Ovary (tissue), 9 donors: ENCODE results near the gene LPIN3. TPM values are rescaled to one million over a fixed set of nuclear protein-coding genes. Genes with fewer than 3 reads are reported as not detected.

Experiments
- DNase-seq, 5 donors: peaks; one replicate each; pipeline ENCODE4 v3.0.0-alpha.2; 2019 to 2020
- H3K27ac ChIP-seq, 2 donors: fragments of 200-600 bp; one replicate each; pipeline versions ENCODE4 v1.5.1 to v1.8.0; 2019 to 2022
- H3K27me3 ChIP-seq: fragments of 200-600 bp; one replicate; pipeline ENCODE4 v1.8.0; 2022
- H3K36me3 ChIP-seq: fragments of 200-600 bp; sonication (generic); one replicate; pipeline ENCODE4 v1.5.1; 2019
- H3K4me1 ChIP-seq: one replicate; pipeline ENCODE4 v1.8.1; 2013; ENCODE audit warnings: mild to moderate bottlenecking, moderate library complexity; ENCODE audit not compliant: insufficient read depth
- H3K4me3 ChIP-seq: fragments of 200-600 bp; sonication (generic); one replicate; pipeline ENCODE4 v1.5.1; 2017
- H3K9me3 ChIP-seq, 2 donors: fragments of 200-600 bp in 1 of 2; sonication (generic) in 1 of 2; one replicate each; pipeline versions ENCODE4 v1.5.1 to v1.8.1; 2013 to 2019; ENCODE audit warnings: mild to moderate bottlenecking in 1 of 2, moderate library complexity in 1 of 2
- CTCF ChIP-seq, 3 donors: fragments of 450-650 bp in 2 of 3; fragments of 200-600 bp in 1 of 3; IDR thresholded peaks; one replicate each; pipeline versions ENCODE4 v1.5.1 to v1.8.0; 2016 to 2022; ENCODE audit warnings: antibody characterized with exemption in 3 of 3, mild to moderate bottlenecking in 1 of 3
- EP300 ChIP-seq: sonication (generic); formaldehyde crosslinking; IDR thresholded peaks from one replicate; pipeline ENCODE4 v1.6.1; 2017; ENCODE audit warnings: antibody characterized with exemption
- POLR2A ChIP-seq: fragments of 450-650 bp; IDR thresholded peaks from one replicate; pipeline ENCODE4 v1.6.1; 2017; ENCODE audit warnings: antibody characterized with exemption, mild to moderate bottlenecking, moderate library complexity
- WGBS, 3 donors: extraction: QIAGEN DNeasy Blood & Tissue Kit in 1 of 3; methylation state at CpG; one replicate each; pipeline versions ENCODE4 v1.1.5 to v1.1.7; 2013 to 2017; 5-methylcytosine and 5-hydroxymethylcytosine counted together
- intact Hi-C, 4 donors: fragments of 100-400 bp; cut with DNase I; formaldehyde crosslinking; loops; one replicate each; pipeline versions ENCODE4 v1.11.0 to v1.15.1; 2022 to 2023
- polyA plus RNA-seq, 2 donors: library from polyadenylated mRNA; stranded (reverse); fragments of 200-250 nt in 1 of 2; fragments of 350-450 nt in 1 of 2; fragmentation: Illumina TruSeq in 1 of 2; extraction: RNeasy Lipid Tissue Mini Kit (QIAGEN cat#74804) in 1 of 2; gene quantifications; one replicate each; pipeline ENCODE4 v1.2.3, GENCODE V29; 2013 to 2014
- total RNA-seq, 7 donors: library from RNA; depleted of rRNA in 2 of 7; stranded (reverse); fragments of >200 nt in 2 of 7; fragmentation: NEBNext Ultra II Directional in 3 of 7; extraction: Animal tissue kit (Norgen Biotek cat#: 25700) in 3 of 7; gene quantifications; one replicate each; pipeline versions ENCODE4 v1.1.0 to v1.2.4, GENCODE V29; 2016 to 2023
- donor health status: DM: no; HTN: no; CAD: no; lungs with moderate emphysema.
- donor health status: DM: no; HTN: no; CAD: no.
- donor health status: Bipolar disorder and iron deficiency.
- donor health status: DM: yes; HTN: yes; CAD: no.
- donor health status: DM: no; HTN: no; CAD: no.
- donor health status: DM: yes; HTN: yes; CAD: no.

The LPIN3 gene
- total and polyA plus RNA-seq, 9 donors, result 5.1 to 21.6 (median 12.5) TPM

- H3K4me1 ChIP-seq, result no peaks in the 10 kb centered on the region
- H3K4me3 ChIP-seq, result no peak overlapping the region
- WGBS, 3 donors, result 83 to 85% (median 84%) methylated on average over 3 of the region's 3 CpGs
- TF ChIP-seq EP300, result no peak
- TF ChIP-seq POLR2A, result no peak
- TF ChIP-seq CTCF (IDR thresholded peaks at IDR 0.05), result no peak
- intact Hi-C loops, result no loop called here
- H3K9me3 ChIP-seq, result no peaks in the 10 kb centered on the region
- H3K36me3 ChIP-seq, result no peaks in the 10 kb centered on the region
- DNase-seq, result no peak
- H3K27ac ChIP-seq, result no peak overlapping the region
- no peaks in the 10 kb centered on the region for H3K27me3 ChIP-seq
Measured at GRCh38 chr20:41300383-41300782, 40.2 kb upstream of the LPIN3 start.

GRCh38 chr20:41300886-41301285, 39.7 kb upstream of the LPIN3 start:
- 87 to 88% (median 87%) methylated on average over 4 of the region's 4 CpGs for WGBS, 3 donors
- Histone ChIP-seq H3K4me3 (no peak overlapping the region), H3K4me1 (no peaks in the 10 kb centered on the region), H3K9me3 (no peaks in the 10 kb centered on the region), H3K27ac (no peak overlapping the region), H3K36me3 (no peaks in the 10 kb centered on the region), H3K27me3 (no peaks in the 10 kb centered on the region)
- no peak for DNase-seq
- TF ChIP-seq POLR2A, result no peak
- TF ChIP-seq EP300, result no peak
- no peak for TF ChIP-seq CTCF (IDR thresholded peaks at IDR 0.05)
- intact Hi-C loops, result no loop called here

GRCh38 chr20:41304002-41304401, 36.6 kb upstream of the LPIN3 start:
- TF ChIP-seq EP300 (no peak), POLR2A (no peak), CTCF (IDR thresholded peaks at IDR 0.05) (no peak)
- Histone ChIP-seq H3K27me3 (no peaks in the 10 kb centered on the region), H3K4me3 (no peak overlapping the region), H3K36me3 (no peaks in the 10 kb centered on the region), H3K27ac (no peak overlapping the region), H3K4me1 (peaks cover 5% of the 10 kb centered on the region), H3K9me3 (no peaks in the 10 kb centered on the region)
- WGBS, 3 donors, result 76 to 82% (median 78%) methylated on average over 1 of the region's 1 CpG
- DNase-seq, result no peak
- intact Hi-C loops, result no loop called here

- intact Hi-C loops, result no loop called here
- Histone ChIP-seq H3K27me3 (no peaks in the 10 kb centered on the region), H3K4me1 (peaks cover 10% of the 10 kb centered on the region), H3K9me3 (no peaks in the 10 kb centered on the region), H3K36me3 (no peaks in the 10 kb centered on the region), H3K27ac (no peak overlapping the region), H3K4me3 (no peak overlapping the region)
- no peak for TF ChIP-seq EP300
- no peak for TF ChIP-seq POLR2A
- TF ChIP-seq CTCF (IDR thresholded peaks at IDR 0.05), result no peak
- WGBS, 3 donors, result 93 to 97% (median 96%) methylated on average over 3 of the region's 3 CpGs
- DNase-seq, result no peak
Measured at GRCh38 chr20:41304424-41305079, 36.1 kb upstream of the LPIN3 start.
